Nephron progenitor cell (in vitro differentiated cells): ENCODE data around the gene CDH20.

Experiments used
- DNase-seq: peaks from one replicate; pipeline ENCODE4 v3.0.0; 2021
- H3K27ac Mint-ChIP-seq: 2 replicates; pipeline ENCODE4 v1.8.0; 2021; ENCODE audit warnings: mild to moderate bottlenecking, moderate library complexity, mixed read lengths
- H3K27me3 Mint-ChIP-seq: 2 replicates; pipeline ENCODE4 v1.8.0; 2021; ENCODE audit warnings: mild to moderate bottlenecking, low read depth, mixed read lengths; ENCODE audit not compliant: poor library complexity
- H3K36me3 Mint-ChIP-seq: 2 replicates; pipeline ENCODE4 v1.8.0; 2021; ENCODE audit warnings: low read depth, mixed read lengths
- H3K4me1 Mint-ChIP-seq: 2 replicates; pipeline ENCODE4 v1.8.0; 2021; ENCODE audit warnings: mixed read lengths
- H3K4me3 Mint-ChIP-seq: 2 replicates; pipeline ENCODE4 v1.8.0; 2021; ENCODE audit warnings: mild to moderate bottlenecking, moderate library complexity, mixed read lengths
- H3K9me3 Mint-ChIP-seq: 2 replicates; pipeline ENCODE4 v1.8.0; 2021; ENCODE audit warnings: mild to moderate bottlenecking, moderate library complexity, mixed read lengths
- CTCF ChIP-seq: fragments of 200-600 bp; sonication (generic); IDR thresholded peaks from 2 replicates; pipeline ENCODE4 v1.5.0; 2021; ENCODE audit warnings: antibody characterized with exemption

The CDH20 gene

GRCh38 chr18:61295153-61295552, 38.1 kb upstream of the CDH20 start:
- Mint-ChIP-seq H3K4me1 (no peaks in the 10 kb centered on the region), H3K36me3 (no peaks in the 10 kb centered on the region), H3K27me3 (no peaks in the 10 kb centered on the region), H3K4me3 (no peak overlapping the region), H3K9me3 (peaks cover 4% of the 10 kb centered on the region), H3K27ac (no peak overlapping the region)
- TF ChIP-seq CTCF, result no peak
- DNase-seq, result no peak

GRCh38 chr18:61308004-61308403, 25.2 kb upstream of the CDH20 start:
- no peaks in the 10 kb centered on the region for H3K36me3 Mint-ChIP-seq
- no peak overlapping the region for H3K4me3 Mint-ChIP-seq
- peaks cover 10% of the 10 kb centered on the region for H3K27me3 Mint-ChIP-seq
- no peaks in the 10 kb centered on the region for H3K4me1 Mint-ChIP-seq
- no peak for DNase-seq
- H3K27ac Mint-ChIP-seq, result no peak overlapping the region
- no peak for TF ChIP-seq CTCF
- H3K9me3 Mint-ChIP-seq, result peaks cover 4% of the 10 kb centered on the region

GRCh38 chr18:61308795-61309393, 24.3 kb upstream of the CDH20 start:
- Mint-ChIP-seq H3K36me3 (no peaks in the 10 kb centered on the region), H3K27ac (no peak overlapping the region), H3K27me3 (peaks cover 10% of the 10 kb centered on the region), H3K4me1 (no peaks in the 10 kb centered on the region), H3K4me3 (no peak overlapping the region), H3K9me3 (peaks cover 7% of the 10 kb centered on the region)
- DNase-seq, result no peak
- TF ChIP-seq CTCF, result no peak

GRCh38 chr18:61322265-61322873, 10.9 kb upstream of the CDH20 start:
- no peak overlapping the region for H3K4me3 Mint-ChIP-seq
- peak; percentile 86 for DNase-seq
- peaks cover under 1% of the 10 kb centered on the region for H3K36me3 Mint-ChIP-seq

GRCh38 chr18:61323951-61324350, 9.3 kb upstream of the CDH20 start:
- Mint-ChIP-seq H3K27me3 (peaks cover 2% of the 10 kb centered on the region), H3K4me1 (no peaks in the 10 kb centered on the region), H3K36me3 (no peaks in the 10 kb centered on the region), H3K27ac (no peak overlapping the region), H3K9me3 (no peaks in the 10 kb centered on the region), H3K4me3 (no peak overlapping the region)
- TF ChIP-seq CTCF, result no peak
- no peak for DNase-seq

More at GRCh38 chr18:61322265-61322873, 10.9 kb upstream of the CDH20 start:
- peaks cover 9% of the 10 kb centered on the region for H3K9me3 Mint-ChIP-seq
- peak; percentile 90 for TF ChIP-seq CTCF
- no peaks in the 10 kb centered on the region for H3K4me1 Mint-ChIP-seq
- H3K27me3 Mint-ChIP-seq, result peaks cover 2% of the 10 kb centered on the region
- no peak overlapping the region for H3K27ac Mint-ChIP-seq

- Mint-ChIP-seq H3K4me3 (no peak overlapping the region), H3K27me3 (peaks cover 4% of the 10 kb centered on the region), H3K36me3 (no peaks in the 10 kb centered on the region), H3K9me3 (no peaks in the 10 kb centered on the region), H3K27ac (no peak overlapping the region), H3K4me1 (no peaks in the 10 kb centered on the region)
- DNase-seq, result no peak
- TF ChIP-seq CTCF, result no peak
These were observed 6.8 kb upstream of the CDH20 start for GRCh38 chr18:61326407-61326806.
